Measurements from ENCODE around the gene SH3GLB2. TPM values are rescaled to one million over a fixed set of nuclear protein-coding genes. Genes with fewer than 3 reads are reported as not detected.

The SH3GLB2 gene
- total RNA-seq, 2 donors from 2014 or later: 86.9 to 98.1 TPM

GRCh38 chr9:129075996-129076639 is 48.0 kb upstream of the SH3GLB2 start:
- Mint-ChIP-seq H3K27me3 (ENCODE audit: insufficient read depth) (no peaks in the 10 kb centered on the region), H3K4me3 (no peak overlapping the region), H3K4me1 (peaks cover 17% of the 10 kb centered on the region), H3K27ac (peak overlapping the region; percentile 18), H3K9me3 (no peaks in the 10 kb centered on the region), H3K36me3 (ENCODE audit: low read depth) (no peaks in the 10 kb centered on the region)
- Histone ChIP-seq H3K36me3 (ENCODE audit: control insufficient read depth, insufficient read depth, low read length) (no peaks in the 10 kb centered on the region), H3K27ac (ENCODE audit: low read depth, low read length) (no peak overlapping the region), H3K27me3 (ENCODE audit: control insufficient read depth, insufficient read depth, low read length, poor library complexity, severe bottlenecking) (no peaks in the 10 kb centered on the region), H3K4me3 (ENCODE audit: low read length) (no peak overlapping the region), H3K9me3 (ENCODE audit: control insufficient read depth, low read length) (no peaks in the 10 kb centered on the region), H3K4me1 (ENCODE audit: control insufficient read depth, insufficient read depth, low read length) (no peaks in the 10 kb centered on the region), H3K9ac (ENCODE audit: extremely low read depth, low read length, poor library complexity, severe bottlenecking) (no peak overlapping the region)
- 91 to 95% methylated on average over 11 to 16 of the region's 16 CpGs for WGBS, 2 experiments (ENCODE audit: insufficient coverage in 1 of 2, insufficient read length in 1 of 2)
- peak; percentile 20 for DNase-seq
- no peak for TF ChIP-seq CTCF (conservative IDR thresholded peaks at IDR 0.05)

- H3K27ac Mint-ChIP-seq: no peak overlapping the region
- H3K27me3 Mint-ChIP-seq (ENCODE audit: insufficient read depth): no peaks in the 10 kb centered on the region
Observed at GRCh38 chr9:129074106-129074505, 46.0 kb upstream of the SH3GLB2 start.

GRCh38 chr9:129073404-129073803 is 45.3 kb upstream of the SH3GLB2 start:
- no peaks in the 10 kb centered on the region for H3K27me3 ChIP-seq (ENCODE audit: control insufficient read depth, insufficient read depth, low read length, poor library complexity, severe bottlenecking)
- no peak overlapping the region for H3K9ac ChIP-seq (ENCODE audit: extremely low read depth, low read length, poor library complexity, severe bottlenecking)
- Mint-ChIP-seq H3K27ac (peak overlapping the region; percentile 45), H3K9me3 (no peaks in the 10 kb centered on the region), H3K4me3 (no peak overlapping the region), H3K36me3 (ENCODE audit: low read depth) (peaks cover 5% of the 10 kb centered on the region), H3K27me3 (ENCODE audit: insufficient read depth) (no peaks in the 10 kb centered on the region), H3K4me1 (peaks cover 10% of the 10 kb centered on the region)
- TF ChIP-seq CTCF (conservative IDR thresholded peaks at IDR 0.05): no peak
- H3K27ac ChIP-seq (ENCODE audit: low read depth, low read length): no peak overlapping the region
- H3K4me1 ChIP-seq (ENCODE audit: control insufficient read depth, insufficient read depth, low read length): no peaks in the 10 kb centered on the region
- H3K9me3 ChIP-seq (ENCODE audit: control insufficient read depth, low read length): no peaks in the 10 kb centered on the region
- peaks cover 3% of the 10 kb centered on the region for H3K36me3 ChIP-seq (ENCODE audit: control insufficient read depth, insufficient read depth, low read length)
- 87 to 100% methylated on average over 5 to 8 of the region's 8 CpGs for WGBS, 2 experiments (ENCODE audit: insufficient coverage in 1 of 2, insufficient read length in 1 of 2)
- H3K4me3 ChIP-seq (ENCODE audit: low read length): no peak overlapping the region
- no peak for DNase-seq

More at GRCh38 chr9:129074106-129074505, 46.0 kb upstream of the SH3GLB2 start:
- no peak for DNase-seq
- no peak overlapping the region for H3K4me3 Mint-ChIP-seq
- Histone ChIP-seq H3K4me3 (ENCODE audit: low read length) (no peak overlapping the region), H3K27ac (ENCODE audit: low read depth, low read length) (no peak overlapping the region), H3K36me3 (ENCODE audit: control insufficient read depth, insufficient read depth, low read length) (peaks cover 3% of the 10 kb centered on the region), H3K9ac (ENCODE audit: extremely low read depth, low read length, poor library complexity, severe bottlenecking) (no peak overlapping the region), H3K4me1 (ENCODE audit: control insufficient read depth, insufficient read depth, low read length) (no peaks in the 10 kb centered on the region), H3K27me3 (ENCODE audit: control insufficient read depth, insufficient read depth, low read length, poor library complexity, severe bottlenecking) (no peaks in the 10 kb centered on the region), H3K9me3 (ENCODE audit: control insufficient read depth, low read length) (no peaks in the 10 kb centered on the region)
- no peaks in the 10 kb centered on the region for H3K9me3 Mint-ChIP-seq
- TF ChIP-seq CTCF (conservative IDR thresholded peaks at IDR 0.05): no peak
- WGBS, 2 experiments (ENCODE audit: insufficient coverage in 1 of 2, insufficient read length in 1 of 2): 97% methylated on average over 3 of the region's 3 CpGs; no CpG with 5 or more reads in 1 of the 2 experiments
- H3K4me1 Mint-ChIP-seq: peaks cover 11% of the 10 kb centered on the region
- no peaks in the 10 kb centered on the region for H3K36me3 Mint-ChIP-seq (ENCODE audit: low read depth)

Data from endodermal cell (in vitro differentiated cells).